K562 (cell line): Measurements from ENCODE around the gene DPM2. TPM values are rescaled to one million over a fixed set of nuclear protein-coding genes. Genes with fewer than 3 reads are reported as not detected.

Source experiments
- ATF1 ChIP-seq, 2 experiments: fragments of 450-650 bp in 1 of 2; IDR thresholded peaks; 2 replicates each; pipeline ENCODE4 v1.6.1; 2016; ENCODE audit warnings: missing compliant biosample characterization in 1 of 2, missing genetic modification characterization in 1 of 2
- FOXK2 ChIP-seq, 2 experiments: fragments of 450-650 bp; IDR thresholded peaks in 1 of 2; conservative IDR thresholded peaks in 1 of 2; 2 replicates each; pipeline ENCODE4 v1.6.1; 2016; ENCODE audit warnings: low read depth in 2 of 2, mild to moderate bottlenecking in 1 of 2
- MCM3 ChIP-seq: fragments of 450-650 bp; IDR thresholded peaks from 2 replicates; pipeline ENCODE4 v1.6.1; 2016
- NR2C2 ChIP-seq, 2 experiments: fragments of 200-800 bp in 1 of 2; sonication (Bioruptor generic) in 1 of 2; sonication (generic) in 1 of 2; formaldehyde crosslinking in 1 of 2; IDR thresholded peaks; 2 replicates each; pipeline versions ENCODE4 v1.6.1 to v1.8.0; 2016 to 2022; ENCODE audit warnings: mild to moderate bottlenecking in 1 of 2, missing compliant biosample characterization in 1 of 2, missing genetic modification characterization in 1 of 2, missing genetic modification reagents in 1 of 2
- PHF20 ChIP-seq: fragments of 450-650 bp; IDR thresholded peaks from 2 replicates; pipeline ENCODE4 v1.6.1; 2018; ENCODE audit not compliant: partially characterized antibody
- POLR2A ChIP-seq: fragments of 450-650 bp; conservative IDR thresholded peaks from 2 replicates; pipeline ENCODE4 v1.6.1; 2016
- RNF2 ChIP-seq: sonication (generic); IDR thresholded peaks from 2 replicates; pipeline ENCODE4 v1.6.1; 2016
- SRSF7 ChIP-seq: fragments of 200-400 bp; formaldehyde crosslinking; optimal IDR thresholded peaks from 2 replicates; pipeline ENCODE3; 2017; ENCODE audit warnings: mild to moderate bottlenecking, low read depth, low read length
- ZFX ChIP-seq: sonication (generic); formaldehyde crosslinking; IDR thresholded peaks from 2 replicates; pipeline ENCODE4 v1.8.0; 2022; ENCODE audit warnings: mild to moderate bottlenecking, missing genetic modification reagents, moderate library complexity
- ZNF12 ChIP-seq: sonication (generic); formaldehyde crosslinking; IDR thresholded peaks from 2 replicates; pipeline ENCODE4 v1.4.0; 2020; ENCODE audit warnings: mild to moderate bottlenecking, missing genetic modification reagents
- ZNF316 ChIP-seq: fragments of 450-650 bp; IDR thresholded peaks from 2 replicates; pipeline ENCODE4 v1.6.1; 2016
- ZNF347 ChIP-seq: fragments of 450-650 bp; formaldehyde crosslinking; IDR thresholded peaks from 2 replicates; pipeline ENCODE4 v1.4.0; 2020; ENCODE audit warnings: low read depth, mild to moderate bottlenecking, moderate library complexity
- ZNF695 ChIP-seq: fragments of 450-650 bp; formaldehyde crosslinking; IDR thresholded peaks from 2 replicates; pipeline ENCODE4 v1.4.0; 2020; ENCODE audit warnings: mild to moderate bottlenecking, moderate library complexity
- ZNF766 ChIP-seq: fragments of 200-800 bp; sonication (Bioruptor generic); conservative IDR thresholded peaks from 2 replicates; pipeline ENCODE4 v1.6.1; 2016; ENCODE audit warnings: missing genetic modification characterization, missing compliant biosample characterization
- polyA plus RNA-seq, 8 experiments: library from polyadenylated mRNA; depleted of rRNA in 4 of 8; stranded (reverse) in 5 of 8; unstranded in 3 of 8; fragments of >200 nt; fragmentation: Nextera tagmentation in 2 of 8; fragmentation: Illumina TruSeq in 1 of 8; extraction: Ambion mirVana in 2 of 8; extraction: Trizol in 1 of 8; gene quantifications; 2 replicates each; pipeline versions ENCODE4 v1.2.1 to v1.2.3, GENCODE V29; 2011 to 2014; ENCODE audit warnings: inconsistent platforms in 1 of 8, missing spikeins in 1 of 8
- total RNA-seq, 7 experiments: library from RNA; depleted of rRNA in 6 of 7; stranded (reverse); fragments of >200 nt in 6 of 7; fragmentation: Illumina TruSeq in 2 of 7; extraction: Trizol in 2 of 7; gene quantifications; 2 replicates each; pipeline versions ENCODE4 v1.2.1 to v1.2.3, GENCODE V29; 2011 to 2021; ENCODE audit warnings: low replicate concordance in 1 of 7
- TF ChIP-seq, protein P1 (sequence below): fragments of 450-650 bp; IDR thresholded peaks from 2 replicates; pipeline ENCODE4 v1.6.1; 2016
- TF ChIP-seq, protein P2 (sequence below): fragments of 250-450 bp; sonication (Bioruptor Pico); IDR thresholded peaks from 2 replicates; pipeline ENCODE4 v1.4.0; 2020; ENCODE audit warnings: mild to moderate bottlenecking, moderate library complexity, borderline replicate concordance
- TF ChIP-seq, protein P3 (sequence below): sonication (generic); formaldehyde crosslinking; IDR thresholded peaks from 2 replicates; pipeline ENCODE4 v1.9.0; 2022; ENCODE audit warnings: mild to moderate bottlenecking, missing genetic modification reagents
- TF ChIP-seq, protein P4 (sequence below): fragments of 250-450 bp; sonication (Bioruptor Pico); IDR thresholded peaks from 2 replicates; pipeline ENCODE4 v1.8.0; 2022; ENCODE audit warnings: moderate library complexity, mild to moderate bottlenecking, inconsistent platforms
- TF ChIP-seq, protein P5 (sequence below): sonication (generic); formaldehyde crosslinking; IDR thresholded peaks from 2 replicates; pipeline ENCODE4 v1.9.0; 2022; ENCODE audit warnings: mild to moderate bottlenecking, missing genetic modification reagents
- TF ChIP-seq, protein P6 (sequence below): fragments of 250-450 bp; sonication (Bioruptor Pico); IDR thresholded peaks from 2 replicates; pipeline ENCODE4 v1.8.0; 2021; ENCODE audit warnings: mild to moderate bottlenecking, moderate library complexity

The DPM2 gene
- total and polyA plus RNA-seq, 9 of the 15 experiments (the other 6 are each of a cell fraction or from before 2014, with no cell fraction given) = 43.5 to 126 (median 71.1) TPM

DNA sequence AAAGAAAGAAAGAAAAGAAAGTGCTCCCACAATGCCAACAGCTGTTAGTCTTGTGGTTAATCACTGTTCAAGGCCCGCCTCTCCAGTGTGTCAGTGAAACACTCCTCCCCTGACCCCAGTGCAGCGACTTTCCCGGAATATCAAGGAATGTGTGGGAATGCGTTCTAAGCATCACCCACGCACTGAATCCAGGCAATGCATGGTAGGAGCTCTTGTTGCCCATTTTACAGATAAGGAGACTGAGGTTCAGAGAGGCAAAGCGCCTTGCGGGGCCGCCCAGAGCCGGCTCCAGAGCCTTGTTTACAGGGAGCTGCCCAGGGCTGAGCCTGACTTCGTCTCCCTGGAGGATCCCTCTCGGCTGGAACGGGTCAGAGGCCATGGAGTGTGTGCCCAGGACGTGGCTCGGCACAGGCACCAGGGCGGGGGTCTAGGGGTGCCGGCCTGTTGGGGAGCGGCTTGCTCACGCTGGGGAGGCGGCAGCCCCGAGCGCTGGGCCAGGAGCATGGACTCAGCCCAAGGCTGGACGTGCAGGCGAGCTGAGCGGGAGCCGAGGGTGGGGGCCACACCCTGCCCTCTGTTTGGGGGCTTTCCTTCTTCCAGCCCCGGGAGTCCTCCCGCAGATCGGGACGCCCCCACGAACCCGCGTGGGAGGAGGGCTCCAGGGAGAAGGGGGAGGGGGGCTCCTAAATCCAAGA, 39.1 kb downstream of the DPM2 start (continued):
- peak; percentile 92 for TF ChIP-seq ZNF12
- TF ChIP-seq ZFX (CRISPR knock-in tag) = 0 out of 2 replicates have a peak, but pooled peaks have one; percentile 57
- TF ChIP-seq, protein P1, sequence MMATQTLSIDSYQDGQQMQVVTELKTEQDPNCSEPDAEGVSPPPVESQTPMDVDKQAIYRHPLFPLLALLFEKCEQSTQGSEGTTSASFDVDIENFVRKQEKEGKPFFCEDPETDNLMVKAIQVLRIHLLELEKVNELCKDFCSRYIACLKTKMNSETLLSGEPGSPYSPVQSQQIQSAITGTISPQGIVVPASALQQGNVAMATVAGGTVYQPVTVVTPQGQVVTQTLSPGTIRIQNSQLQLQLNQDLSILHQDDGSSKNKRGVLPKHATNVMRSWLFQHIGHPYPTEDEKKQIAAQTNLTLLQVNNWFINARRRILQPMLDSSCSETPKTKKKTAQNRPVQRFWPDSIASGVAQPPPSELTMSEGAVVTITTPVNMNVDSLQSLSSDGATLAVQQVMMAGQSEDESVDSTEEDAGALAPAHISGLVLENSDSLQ = peak; percentile 15; the same call in 1 of the 2 replicates
- TF ChIP-seq RNF2 = no peak
- no peak for TF ChIP-seq ATF1 (CRISPR knock-in tag; IDR thresholded peaks at IDR 0.05)
- peak; percentile 20 for TF ChIP-seq ATF1 (tag; IDR thresholded peaks at IDR 0.05)
- no peak for TF ChIP-seq NR2C2 (CRISPR knock-in tag; IDR thresholded peaks at IDR 0.05)
- no peak for TF ChIP-seq NR2C2 (tag; IDR thresholded peaks at IDR 0.05)
- TF ChIP-seq, protein P2, sequence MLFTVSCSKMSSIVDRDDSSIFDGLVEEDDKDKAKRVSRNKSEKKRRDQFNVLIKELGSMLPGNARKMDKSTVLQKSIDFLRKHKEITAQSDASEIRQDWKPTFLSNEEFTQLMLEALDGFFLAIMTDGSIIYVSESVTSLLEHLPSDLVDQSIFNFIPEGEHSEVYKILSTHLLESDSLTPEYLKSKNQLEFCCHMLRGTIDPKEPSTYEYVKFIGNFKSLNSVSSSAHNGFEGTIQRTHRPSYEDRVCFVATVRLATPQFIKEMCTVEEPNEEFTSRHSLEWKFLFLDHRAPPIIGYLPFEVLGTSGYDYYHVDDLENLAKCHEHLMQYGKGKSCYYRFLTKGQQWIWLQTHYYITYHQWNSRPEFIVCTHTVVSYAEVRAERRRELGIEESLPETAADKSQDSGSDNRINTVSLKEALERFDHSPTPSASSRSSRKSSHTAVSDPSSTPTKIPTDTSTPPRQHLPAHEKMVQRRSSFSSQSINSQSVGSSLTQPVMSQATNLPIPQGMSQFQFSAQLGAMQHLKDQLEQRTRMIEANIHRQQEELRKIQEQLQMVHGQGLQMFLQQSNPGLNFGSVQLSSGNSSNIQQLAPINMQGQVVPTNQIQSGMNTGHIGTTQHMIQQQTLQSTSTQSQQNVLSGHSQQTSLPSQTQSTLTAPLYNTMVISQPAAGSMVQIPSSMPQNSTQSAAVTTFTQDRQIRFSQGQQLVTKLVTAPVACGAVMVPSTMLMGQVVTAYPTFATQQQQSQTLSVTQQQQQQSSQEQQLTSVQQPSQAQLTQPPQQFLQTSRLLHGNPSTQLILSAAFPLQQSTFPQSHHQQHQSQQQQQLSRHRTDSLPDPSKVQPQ (CRISPR knock-in tag) = no peak
- no peak for TF ChIP-seq MCM3
- TF ChIP-seq POLR2A = peak; percentile 21; the same call in 1 of the 2 replicates
- TF ChIP-seq PHF20 = peak; percentile 69
- TF ChIP-seq, protein P3, sequence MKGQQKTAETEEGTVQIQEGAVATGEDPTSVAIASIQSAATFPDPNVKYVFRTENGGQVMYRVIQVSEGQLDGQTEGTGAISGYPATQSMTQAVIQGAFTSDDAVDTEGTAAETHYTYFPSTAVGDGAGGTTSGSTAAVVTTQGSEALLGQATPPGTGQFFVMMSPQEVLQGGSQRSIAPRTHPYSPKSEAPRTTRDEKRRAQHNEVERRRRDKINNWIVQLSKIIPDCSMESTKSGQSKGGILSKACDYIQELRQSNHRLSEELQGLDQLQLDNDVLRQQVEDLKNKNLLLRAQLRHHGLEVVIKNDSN = no peak; the same call in 1 of the 2 replicates
- no peak for TF ChIP-seq SRSF7
- 0 out of 2 replicates have a peak, but pooled peaks have one; percentile 6 for TF ChIP-seq ZNF766
- TF ChIP-seq, protein P4, sequence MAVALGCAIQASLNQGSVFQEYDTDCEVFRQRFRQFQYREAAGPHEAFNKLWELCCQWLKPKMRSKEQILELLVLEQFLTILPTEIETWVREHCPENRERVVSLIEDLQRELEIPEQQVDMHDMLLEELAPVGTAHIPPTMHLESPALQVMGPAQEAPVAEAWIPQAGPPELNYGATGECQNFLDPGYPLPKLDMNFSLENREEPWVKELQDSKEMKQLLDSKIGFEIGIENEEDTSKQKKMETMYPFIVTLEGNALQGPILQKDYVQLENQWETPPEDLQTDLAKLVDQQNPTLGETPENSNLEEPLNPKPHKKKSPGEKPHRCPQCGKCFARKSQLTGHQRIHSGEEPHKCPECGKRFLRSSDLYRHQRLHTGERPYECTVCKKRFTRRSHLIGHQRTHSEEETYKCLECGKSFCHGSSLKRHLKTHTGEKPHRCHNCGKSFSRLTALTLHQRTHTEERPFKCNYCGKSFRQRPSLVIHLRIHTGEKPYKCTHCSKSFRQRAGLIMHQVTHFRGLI (CRISPR knock-in tag) = no peak
- TF ChIP-seq ZNF695 (CRISPR knock-in tag) = no peak
- TF ChIP-seq, protein P5, sequence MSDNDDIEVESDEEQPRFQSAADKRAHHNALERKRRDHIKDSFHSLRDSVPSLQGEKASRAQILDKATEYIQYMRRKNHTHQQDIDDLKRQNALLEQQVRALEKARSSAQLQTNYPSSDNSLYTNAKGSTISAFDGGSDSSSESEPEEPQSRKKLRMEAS (CRISPR knock-in tag) = peak; percentile 40; the same call in 1 of the 2 replicates
- no peak for TF ChIP-seq ZNF347 (CRISPR knock-in tag)
- TF ChIP-seq, protein P6, sequence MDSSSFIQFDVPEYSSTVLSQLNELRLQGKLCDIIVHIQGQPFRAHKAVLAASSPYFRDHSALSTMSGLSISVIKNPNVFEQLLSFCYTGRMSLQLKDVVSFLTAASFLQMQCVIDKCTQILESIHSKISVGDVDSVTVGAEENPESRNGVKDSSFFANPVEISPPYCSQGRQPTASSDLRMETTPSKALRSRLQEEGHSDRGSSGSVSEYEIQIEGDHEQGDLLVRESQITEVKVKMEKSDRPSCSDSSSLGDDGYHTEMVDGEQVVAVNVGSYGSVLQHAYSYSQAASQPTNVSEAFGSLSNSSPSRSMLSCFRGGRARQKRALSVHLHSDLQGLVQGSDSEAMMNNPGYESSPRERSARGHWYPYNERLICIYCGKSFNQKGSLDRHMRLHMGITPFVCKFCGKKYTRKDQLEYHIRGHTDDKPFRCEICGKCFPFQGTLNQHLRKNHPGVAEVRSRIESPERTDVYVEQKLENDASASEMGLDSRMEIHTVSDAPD (CRISPR knock-in tag) = no peak
- TF ChIP-seq FOXK2 (conservative IDR thresholded peaks at IDR 0.05 in 1 of 2, IDR thresholded peaks at IDR 0.05 in 1 of 2; ENCODE audit: low read depth in 2 of 2) = peak in 1 of 2 experiments; percentile 56; a peak in 1 of 4 replicates
- TF ChIP-seq ZNF316 = peak; percentile 46
